HG03103 (cell line): ENCODE measurements around the gene GANAB.
A peak's percentile ranks its signal among the peaks of the same experiment; 100 is the strongest.
"Not testable (repeated sequence)": the region's sequence is repeated elsewhere in the genome, so short reads cannot be mapped to it uniquely, and the experiment has no call there.

ENCODE experiments used
- ATAC-seq: cut with Tn5 transposase; IDR thresholded peaks from one replicate; pipeline ENCODE4 v1.9.1; 2021; ENCODE audit warnings: low read depth; ENCODE audit not compliant: unreplicated experiment

Gene GANAB

DNA sequence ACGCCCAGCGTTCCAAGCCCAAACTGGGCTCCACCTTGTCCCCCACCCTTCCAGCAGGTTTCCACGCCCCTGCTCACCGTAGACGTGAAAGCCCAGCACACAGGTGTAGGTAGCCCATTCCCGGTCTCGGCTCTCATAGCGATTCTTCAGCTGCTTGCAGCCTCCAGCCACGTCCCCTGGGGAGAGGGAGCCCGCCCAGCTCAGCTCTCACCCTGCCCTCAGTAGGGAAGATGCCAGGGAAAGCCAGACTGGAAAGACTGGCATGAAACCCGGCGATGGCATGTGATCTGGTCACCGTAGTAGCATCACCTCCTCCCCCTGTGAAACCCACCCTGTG lies 43.4 kb downstream of the GANAB start:
- ATAC-seq = no peak

DNA sequence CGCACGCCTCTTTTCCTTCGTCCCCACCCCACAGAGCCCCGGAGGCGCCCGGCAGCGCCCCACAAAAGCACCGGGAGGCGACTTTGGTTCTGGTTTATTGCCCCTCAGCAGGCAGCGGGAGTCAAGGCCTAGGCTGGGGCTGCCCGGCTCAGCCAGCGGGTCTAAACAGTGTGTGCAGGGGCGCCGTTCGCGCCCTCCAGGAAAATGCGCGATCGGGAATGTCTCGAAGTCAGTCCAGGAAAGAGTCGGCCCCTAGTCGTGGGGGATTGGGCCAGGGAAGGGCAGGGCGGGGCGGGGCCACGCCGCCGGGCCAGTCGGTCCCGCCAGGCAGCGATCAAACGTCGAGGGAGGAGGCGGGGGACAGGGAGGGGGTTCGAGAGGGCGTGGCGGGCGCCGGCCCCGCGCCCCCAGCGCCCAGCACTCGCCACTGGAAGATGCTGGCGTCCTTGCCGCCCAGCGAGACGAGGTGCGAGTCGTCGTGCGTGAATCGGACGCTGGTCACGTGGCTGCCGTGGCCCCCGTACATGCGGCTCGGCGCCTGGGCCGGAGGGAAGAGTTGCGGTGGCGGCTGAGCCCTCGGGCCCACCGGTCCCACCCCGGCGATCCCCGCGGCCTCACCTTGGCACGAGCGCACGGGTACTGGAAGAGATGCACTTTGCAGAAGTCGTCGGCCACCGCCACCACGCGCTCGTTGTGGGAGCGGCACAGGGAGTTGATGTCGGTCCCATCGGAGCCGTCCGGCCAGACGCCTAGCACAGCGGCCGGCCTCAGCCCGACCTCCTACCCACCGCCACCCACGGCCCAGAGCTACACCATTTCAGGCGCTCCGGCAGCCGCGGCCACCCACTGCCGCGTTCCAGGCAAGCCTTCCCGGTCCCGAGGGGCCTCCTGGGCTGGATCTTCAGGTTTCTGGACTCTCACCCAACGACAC lies 44.0 kb downstream of the GANAB start:
- no peak for ATAC-seq

DNA sequence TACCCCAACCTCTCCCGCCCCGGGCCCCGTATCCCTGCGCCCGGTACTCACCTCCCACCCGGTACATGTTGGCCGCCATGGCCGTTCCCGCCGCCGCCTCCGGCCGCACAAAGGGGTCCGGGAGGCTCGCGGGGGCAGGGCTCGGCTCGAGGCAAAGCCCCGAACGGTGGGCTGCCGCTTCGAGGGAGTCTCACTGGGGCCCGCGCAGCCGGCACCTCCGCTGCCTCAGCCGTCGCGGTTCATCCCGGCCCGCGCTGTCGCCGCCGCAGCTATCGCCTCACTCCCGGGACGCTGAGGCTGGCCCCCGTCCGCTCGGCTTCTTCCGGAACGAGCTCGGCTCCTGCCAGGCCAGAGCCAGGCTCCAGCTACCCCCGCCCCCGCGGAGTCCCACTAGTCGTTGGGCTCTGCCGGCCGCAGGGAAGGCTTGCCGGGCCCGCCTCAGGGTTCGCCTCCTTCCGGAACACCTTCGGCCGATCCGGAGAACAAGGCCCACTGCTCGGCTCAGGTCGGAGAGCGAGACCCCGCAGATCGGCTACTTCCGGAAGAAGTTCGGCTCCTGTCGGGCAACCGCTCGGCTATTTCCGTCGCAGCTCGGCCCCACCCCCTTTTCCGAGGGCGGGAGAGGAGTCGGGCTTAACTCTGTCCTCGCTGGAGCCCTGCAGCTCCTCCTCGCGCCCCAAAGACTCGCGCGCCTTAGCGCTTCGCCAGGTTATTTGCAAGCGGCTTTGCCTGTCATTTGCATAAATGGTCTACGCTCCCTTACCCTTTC lies 44.9 kb downstream of the GANAB start, which contains the start of gene MTA2:
Gene MTA2, minus strand, starts transcription at position 494 of the 769 bp plus-strand sequence. Its CDS starts 415 bp downstream, at position 79.
- ATAC-seq = peak; percentile 57

DNA sequence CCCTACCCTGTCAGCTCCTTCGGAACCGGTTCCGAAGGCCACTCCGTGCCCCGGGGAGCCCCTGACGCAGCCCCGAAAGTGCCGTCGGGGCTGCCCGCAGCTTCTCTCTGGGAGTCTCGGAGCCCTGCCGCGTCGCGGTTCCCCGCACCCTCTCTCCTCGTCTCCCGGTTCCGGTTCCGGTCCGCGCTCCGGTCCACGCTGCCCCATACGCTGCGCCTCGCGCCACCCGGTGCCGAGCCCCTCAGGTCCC lies 45.4 kb downstream of the GANAB start:
- no peak for ATAC-seq

GRCh38 chr11:62600367-62601121 lies 45.9 kb downstream of the GANAB start:
- ATAC-seq = no peak

GRCh38 chr11:62599901-62600300 lies 46.5 kb downstream of the GANAB start:
- ATAC-seq = no peak

GRCh38 chr11:62599069-62599696 lies 47.2 kb downstream of the GANAB start:
- peak; percentile 43 for ATAC-seq

DNA sequence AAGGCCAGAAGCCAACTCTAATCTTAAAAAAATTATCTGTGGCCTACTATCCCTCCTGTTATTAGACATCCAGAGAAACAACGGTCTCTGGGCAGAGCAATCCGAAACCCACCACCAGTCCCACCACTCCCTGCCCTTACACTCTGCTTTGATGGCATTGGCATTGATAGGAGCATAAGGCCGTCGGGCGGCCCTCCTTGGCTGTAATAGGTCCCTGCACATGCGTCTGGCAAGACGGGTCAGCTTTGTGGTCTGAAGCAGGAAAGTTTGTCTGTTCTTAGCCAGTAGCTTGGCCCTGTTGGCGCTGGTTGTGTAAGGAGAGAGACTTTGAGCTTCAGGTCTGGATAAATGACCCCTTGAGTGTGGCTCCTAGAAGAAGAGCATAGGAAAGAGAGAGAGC lies 51.3 kb downstream of the GANAB start:
- ATAC-seq = no peak

DNA sequence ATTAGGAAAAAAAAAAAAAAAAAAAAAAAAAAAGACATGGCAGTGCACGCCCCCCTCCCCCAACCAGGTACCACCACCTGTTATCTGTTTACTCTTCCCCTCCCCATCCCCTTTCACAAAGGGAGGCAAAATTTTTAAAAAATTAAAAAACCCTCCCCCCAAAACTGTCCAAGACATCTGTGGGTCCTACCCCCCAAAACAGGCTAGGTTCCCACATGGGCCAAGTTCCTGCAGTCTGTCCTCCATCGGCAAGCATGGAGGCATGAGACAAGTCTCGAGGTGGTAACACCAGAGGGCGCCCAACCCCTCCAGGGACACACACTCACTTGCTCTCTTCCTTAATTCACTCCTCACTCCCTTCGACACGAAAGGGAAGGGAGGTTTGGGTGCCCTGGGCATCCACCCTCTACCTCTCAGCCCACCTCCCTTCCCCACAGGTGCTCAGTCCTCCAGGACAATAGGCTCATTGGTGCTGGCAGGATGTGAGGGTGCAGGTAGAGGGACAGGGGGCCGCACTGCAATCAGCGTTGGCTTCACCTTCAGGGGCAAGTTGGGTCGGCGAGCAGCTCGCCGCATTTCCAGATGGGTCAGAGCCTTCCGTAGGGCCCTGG lies 52.9 kb downstream of the GANAB start:
- no peak for ATAC-seq

DNA sequence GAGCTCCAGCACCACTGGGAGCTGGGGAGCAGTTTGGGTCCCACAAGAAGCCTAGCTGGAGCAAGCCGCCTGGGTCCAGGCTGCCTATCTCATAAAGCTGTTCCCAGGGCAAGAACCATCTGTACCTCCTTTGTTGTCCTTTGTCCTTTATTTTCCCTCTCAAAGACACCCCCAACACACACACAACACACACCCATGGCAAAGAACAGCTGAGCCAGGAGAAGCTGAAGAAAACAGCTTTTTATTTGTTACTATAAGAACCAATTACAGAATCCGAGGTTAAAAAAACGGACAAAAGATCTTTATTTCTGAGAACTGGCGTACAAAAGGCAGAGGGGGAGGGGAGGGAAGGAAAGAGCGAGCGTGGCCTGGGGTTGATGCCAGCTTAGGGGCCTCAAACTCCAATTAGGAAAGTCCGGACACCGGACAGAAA lies 53.4 kb downstream of the GANAB start:
- ATAC-seq = no peak

DNA sequence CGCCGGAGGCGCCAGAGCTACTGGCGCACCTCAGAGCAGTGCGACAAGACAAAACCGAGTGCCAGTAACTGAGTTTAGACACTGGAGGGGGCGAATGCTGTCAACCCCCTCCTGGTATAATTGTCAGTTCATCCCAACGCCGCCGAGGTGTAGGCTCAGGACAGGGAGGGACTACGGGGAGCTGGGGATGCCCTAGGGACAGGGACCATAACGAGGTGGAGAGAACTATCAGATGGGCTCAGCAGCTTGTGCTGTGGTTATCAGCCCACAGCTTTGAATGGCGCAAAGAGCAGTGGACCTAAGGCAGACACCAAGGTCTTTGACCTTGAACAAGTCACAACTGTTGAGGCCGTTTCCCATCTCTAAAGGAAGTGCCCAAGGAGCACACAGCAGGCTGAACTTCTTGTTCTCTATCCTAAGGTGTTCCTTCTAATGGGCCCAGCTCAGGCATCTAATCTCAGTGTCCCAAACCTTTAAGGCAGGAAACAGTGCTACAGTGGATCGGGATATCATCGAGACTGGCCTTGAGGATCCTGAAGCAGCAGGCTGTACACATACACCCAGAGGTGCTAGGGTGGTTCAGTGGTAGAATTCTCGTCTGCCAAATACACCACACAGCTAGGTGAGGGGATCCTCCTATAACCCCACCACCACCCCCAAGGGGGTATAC lies 54.1 kb downstream of the GANAB start:
- ATAC-seq = no peak

- peak; percentile 79 for ATAC-seq
Observed at GRCh38 chr11:62591448-62592145, 54.8 kb downstream of the GANAB start, which contains the start of gene TUT1. Gene TUT1 (minus strand): TSS chr11:62591523. CDS start chr11:62591485, 38 bp downstream.

- ATAC-seq = no peak
Observed at GRCh38 chr11:62588966-62589637, 57.3 kb downstream of the GANAB start.

- not testable (repeated sequence) for ATAC-seq
Observed at GRCh38 chr11:62585356-62585755, 61.1 kb downstream of the GANAB start.

- ATAC-seq = not testable (repeated sequence)
Observed at GRCh38 chr11:62581735-62582134, 64.7 kb downstream of the GANAB start.

- ATAC-seq = no peak
Observed at GRCh38 chr11:62580959-62581715, 65.3 kb downstream of the GANAB start.

DNA sequence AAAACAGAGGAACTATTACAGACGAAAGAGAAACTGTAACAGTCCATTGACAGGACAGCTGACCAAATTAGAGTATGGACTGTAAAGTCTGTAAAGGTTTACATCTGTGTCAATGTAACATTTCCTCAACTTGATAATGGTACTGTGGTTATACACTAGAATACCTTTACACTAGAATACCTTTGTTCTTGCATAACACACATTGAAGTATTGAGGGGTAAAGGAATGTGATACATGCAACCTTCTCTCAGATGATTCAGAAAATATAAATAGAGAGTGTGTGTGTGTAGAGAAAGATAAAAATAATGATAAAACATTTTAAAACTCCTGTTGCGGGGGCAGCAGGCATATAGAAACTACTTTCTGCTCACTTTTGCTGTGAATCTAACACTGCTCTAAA lies 67.2 kb downstream of the GANAB start:
- no peak for ATAC-seq

DNA sequence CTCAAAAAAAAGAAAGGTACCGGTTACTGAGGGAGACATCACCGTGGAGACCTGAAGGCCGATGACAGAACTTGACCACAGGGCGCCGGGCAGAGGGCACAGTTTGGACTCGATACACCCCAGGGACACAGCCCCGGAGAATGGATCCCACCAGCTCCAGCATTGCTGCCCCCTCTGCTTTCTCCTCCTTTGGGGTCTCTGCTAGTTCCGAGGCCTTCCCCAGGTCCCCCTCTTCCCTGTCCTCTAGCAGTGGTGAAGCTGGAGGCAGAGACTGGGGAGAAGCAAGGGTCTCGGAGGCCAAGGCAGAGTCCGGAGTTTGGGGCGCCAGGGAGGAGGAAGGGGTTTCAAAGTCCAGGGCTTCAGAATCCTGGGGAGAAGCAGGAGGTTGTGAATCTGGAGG lies 67.9 kb downstream of the GANAB start:
- ATAC-seq = no peak
